HG02970 (cell line): ENCODE data around the gene PSMA5.

ENCODE experiments used
- ATAC-seq: cut with Tn5 transposase; IDR thresholded peaks from one replicate; pipeline ENCODE4 v1.9.1; 2021; ENCODE audit warnings: mild to moderate bottlenecking, moderate library complexity, moderate number of reproducible peaks; ENCODE audit not compliant: unreplicated experiment, low FRiP score

The PSMA5 gene

DNA sequence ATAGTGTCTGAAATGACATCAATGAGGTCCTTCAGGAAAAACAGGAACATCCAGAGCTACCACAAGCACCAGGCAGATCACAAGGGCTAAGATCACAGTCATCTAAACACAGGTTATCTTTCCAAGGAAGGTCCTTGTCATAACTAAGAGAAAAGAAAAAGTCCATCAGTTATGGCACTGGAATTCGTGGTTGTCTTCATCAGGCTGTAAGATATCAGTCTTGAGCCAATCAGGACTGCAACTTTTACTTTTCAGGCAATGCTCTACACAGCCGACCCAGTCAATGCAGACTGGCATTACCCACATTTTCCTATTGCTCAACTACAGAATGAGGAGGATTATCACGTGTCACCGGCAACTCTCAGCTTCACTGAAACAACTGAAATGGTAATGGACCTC lies 54.9 kb downstream of the PSMA5 start:
- no peak for ATAC-seq

DNA sequence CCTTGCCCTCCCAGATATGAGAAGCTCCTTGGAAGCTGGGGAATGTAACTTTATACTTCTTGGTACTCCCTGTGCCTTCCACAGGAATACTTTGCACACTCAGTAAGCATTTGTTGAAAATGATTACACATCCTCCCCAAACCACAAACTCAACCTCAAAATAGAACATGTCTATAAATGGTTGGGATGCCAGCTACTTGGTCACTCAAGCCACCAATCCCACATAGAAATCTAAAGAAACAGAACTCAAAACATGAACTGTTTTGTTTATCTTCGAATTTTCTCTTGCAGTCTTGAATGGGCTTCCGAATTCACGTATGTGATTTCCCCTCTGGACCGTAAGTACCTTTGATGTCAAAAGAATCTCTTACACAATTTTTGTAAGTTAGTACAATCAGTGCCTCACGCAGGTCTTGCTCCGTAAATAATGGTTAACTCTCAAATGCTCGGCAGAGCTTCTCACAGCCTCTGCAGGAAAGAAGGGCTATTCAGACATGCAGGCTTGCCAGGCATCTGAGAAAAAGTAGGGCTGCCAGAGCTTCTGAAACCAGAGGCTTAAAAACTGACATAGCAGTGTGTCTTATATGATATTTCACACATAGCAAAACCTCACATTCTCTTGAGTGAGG lies 55.4 kb downstream of the PSMA5 start:
- no peak for ATAC-seq

DNA sequence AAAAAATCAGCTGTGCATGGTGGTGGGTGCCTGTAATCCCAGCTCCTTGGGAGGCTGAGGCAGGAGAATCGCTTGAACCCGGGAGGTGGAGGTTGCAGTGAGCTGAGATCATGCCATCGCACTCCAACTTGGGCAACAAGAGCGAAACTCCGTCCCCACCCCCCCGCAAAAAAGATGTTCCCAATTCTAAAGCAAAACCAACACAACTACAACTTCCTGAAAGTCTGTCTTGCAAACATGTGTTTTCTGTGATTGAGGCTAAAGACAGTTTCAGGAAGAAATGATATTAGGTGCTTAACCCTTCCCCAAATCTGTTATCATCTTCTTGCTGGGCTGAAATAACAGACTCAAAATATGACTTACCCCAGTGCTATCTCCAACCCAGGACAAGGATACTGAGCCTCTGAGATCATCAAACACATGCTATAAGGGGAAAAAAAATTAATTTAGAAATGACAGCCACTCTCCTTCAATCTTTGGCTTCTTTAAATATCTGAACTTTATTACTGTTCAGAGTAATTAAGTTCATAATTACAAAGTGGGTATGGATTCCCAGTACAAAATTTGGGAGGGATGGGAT lies 57.0 kb downstream of the PSMA5 start:
- no peak for ATAC-seq

DNA sequence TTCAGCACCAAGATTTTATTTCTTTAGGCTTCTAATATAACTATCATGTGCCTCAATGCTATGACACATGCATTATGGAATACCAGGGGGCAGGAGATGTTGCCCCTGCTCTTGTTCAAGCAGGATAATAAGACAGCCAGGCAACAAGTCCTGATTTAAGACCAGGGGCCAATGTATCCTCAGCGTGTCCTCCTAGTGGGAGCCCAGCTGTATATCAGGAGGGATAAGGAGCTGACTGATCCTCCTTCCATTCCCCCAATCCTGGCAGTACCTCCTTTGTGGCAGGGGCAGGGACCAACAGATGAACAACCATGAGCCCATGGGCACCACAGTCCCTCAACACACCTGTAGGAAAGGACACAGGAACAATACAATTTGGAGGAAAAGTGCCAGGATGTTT lies 57.8 kb downstream of the PSMA5 start:
- no peak for ATAC-seq

DNA sequence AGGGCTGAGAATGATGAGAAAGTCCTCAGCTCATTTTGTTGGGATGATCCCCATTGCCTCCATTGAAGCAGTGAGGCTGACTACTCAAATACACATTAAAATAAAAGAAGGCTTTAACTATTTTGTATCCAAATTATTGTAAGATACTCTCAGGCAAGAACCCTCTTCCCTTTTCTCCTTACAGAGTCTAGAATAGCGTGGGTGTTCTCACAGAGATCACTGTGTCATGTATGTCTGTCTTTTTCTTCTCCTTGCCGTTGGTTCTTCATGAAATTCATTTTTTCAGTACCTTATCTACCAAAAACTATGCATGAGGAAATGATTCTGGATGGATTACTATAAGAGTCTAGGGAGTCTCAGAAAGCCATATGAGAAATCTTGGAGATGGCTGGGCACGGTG lies 58.6 kb downstream of the PSMA5 start:
- ATAC-seq, result no peak

DNA sequence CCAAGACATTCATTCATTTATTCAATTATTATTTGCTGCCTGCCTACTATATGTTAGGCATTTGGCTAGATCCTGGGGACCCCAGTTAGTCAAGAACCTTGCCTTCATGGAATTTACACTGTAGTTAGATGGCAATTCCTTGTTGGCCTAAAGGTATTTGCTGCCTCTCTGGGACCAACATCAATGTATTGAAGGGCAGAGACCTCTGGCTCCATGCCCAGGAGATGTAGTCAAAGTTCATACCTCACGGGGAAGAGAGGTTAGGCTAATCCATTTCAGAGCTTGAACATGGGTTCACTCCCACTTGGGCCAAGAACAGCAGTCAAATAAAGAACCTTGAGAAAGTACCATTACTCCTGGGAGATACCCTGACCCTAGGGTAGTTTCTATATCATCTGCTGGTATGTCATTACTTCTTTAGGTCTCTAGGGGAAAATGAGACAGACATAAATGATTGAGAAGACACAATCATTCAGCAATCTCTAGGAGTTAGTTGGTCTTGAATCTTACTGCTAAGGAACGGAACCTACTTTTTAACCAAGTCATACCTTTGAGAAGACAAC lies 60.5 kb downstream of the PSMA5 start:
- no peak for ATAC-seq

DNA sequence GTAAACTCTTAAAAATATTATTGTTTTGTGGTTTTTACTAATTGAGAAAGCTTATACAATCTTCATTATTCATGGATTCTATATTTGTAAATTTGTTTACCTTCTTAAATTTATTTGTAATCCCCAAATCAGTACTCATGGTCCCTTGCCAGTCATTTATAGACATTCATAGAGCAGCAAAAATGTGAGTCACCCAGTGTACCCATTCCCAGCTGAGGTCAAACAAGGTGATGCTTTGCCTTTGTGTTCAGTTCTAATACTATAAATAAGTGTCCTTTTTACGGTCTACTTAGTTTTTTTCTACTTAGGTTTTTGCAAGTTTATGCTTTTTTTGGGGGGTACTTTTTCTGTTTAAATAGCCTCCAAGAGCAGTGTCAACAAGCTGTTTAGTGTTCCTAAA lies 64.6 kb downstream of the PSMA5 start:
- no peak for ATAC-seq

DNA sequence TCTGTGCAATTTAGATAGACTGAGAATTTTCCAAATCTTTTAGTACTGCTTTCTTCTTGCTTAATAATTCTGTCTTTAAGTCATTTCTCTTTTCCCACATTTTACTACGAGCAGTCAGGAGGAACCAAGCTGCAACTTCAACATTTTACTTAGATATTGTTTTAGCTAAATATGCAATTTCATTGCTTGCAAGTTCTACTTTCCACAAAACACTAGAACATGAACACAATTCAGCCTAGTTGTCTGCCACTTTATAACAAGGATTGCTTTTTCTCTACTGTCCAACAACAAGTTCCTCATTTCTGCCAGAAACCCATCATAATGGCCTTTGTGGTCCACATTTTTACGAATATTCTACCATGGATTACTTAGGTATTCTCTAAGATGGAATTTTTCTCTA lies 65.2 kb downstream of the PSMA5 start:
- ATAC-seq, result no peak

DNA sequence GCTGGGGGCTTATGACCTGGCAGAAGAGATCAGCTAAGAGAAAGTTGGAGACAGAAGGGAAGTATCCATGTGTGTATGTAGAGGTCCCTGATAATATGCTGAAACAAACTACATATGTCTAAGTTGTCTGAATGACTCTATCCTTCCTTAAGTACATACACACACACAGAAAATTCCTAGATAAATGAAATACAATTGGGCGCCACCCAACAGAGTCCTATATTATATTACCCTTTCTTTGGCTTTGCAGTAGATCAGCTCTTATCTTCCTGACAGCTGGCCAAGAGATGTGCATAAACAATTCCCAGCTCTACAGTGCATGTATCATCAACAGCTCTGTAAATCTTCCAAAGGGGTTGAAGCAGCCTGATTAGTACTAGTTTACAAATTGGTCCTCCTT lies 68.6 kb downstream of the PSMA5 start:
- no peak for ATAC-seq

DNA sequence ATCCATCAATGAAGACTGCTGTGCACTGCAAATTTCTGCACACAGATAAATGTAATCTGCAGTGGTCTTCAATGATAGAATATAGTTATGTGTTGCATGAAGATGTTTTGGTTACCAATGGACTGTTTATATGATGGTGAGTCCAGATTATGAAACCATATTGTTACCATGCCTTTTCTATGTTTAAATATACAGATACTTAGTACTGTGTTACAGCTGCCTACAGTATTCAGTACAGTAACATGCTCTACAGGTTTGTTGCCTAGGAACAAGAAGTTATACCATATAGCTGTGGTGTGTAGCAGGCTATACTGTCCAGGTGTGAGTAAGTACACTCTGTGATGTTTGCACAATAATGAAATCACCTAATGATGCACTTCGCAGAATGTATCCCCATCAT lies 69.3 kb downstream of the PSMA5 start:
- no peak for ATAC-seq

DNA sequence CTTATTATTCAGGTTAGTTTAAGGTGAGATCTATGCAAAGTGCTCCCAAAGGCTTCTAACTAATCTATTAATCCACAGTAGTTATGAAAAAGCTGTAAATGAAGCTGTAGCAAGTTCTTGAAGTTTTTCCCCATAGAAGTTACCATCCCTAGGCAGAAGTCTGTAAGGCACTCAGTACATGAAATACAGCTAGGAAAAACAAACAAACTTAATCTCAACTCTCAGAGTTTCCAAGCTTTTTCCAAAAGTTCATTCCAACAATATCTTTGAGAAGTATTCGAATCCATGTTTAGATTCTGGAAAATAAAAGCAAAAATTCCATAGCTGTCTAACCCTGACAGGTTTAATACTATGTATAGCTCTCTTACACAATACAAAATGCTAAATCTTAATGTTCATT lies 69.7 kb downstream of the PSMA5 start:
- ATAC-seq, result no peak

DNA sequence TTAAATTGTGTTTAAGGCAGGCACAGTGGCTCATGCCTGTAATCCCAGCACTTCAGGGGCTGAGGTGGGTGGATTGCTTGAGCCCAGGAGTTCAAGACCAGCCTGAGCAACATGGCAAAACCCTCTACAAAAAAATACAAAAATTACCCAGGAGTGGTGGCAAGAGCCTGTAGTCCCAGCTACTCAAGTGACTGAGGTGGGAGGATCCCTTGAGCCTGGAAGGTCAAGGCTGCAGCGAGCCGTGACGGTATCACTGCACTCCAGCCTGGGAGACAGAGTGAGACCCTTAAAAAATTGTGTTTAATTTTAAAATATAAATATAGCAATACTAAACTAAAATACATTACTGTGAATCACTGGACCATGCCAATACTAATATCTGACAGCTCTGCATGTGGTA lies 71.3 kb downstream of the PSMA5 start:
- no peak for ATAC-seq

DNA sequence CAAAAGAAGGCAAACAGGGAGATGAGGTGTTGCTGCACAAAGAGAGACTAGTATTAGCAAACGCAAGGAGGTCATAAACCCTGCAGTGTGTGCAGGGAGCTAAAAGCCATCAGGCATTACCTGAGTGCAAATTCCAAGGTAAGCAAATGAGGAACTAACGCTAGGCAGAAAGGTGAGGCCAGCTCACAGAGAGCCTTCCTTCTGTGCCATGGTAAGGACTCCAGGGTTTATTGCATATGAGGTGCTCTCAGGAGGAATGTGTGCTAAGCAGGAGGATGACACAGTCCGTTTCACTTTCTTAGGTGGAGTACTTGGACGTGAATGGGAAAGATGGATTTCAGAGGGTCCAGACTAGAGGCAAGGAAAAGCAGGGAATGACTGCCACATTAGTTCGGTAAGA lies 74.8 kb downstream of the PSMA5 start:
- no peak for ATAC-seq

DNA sequence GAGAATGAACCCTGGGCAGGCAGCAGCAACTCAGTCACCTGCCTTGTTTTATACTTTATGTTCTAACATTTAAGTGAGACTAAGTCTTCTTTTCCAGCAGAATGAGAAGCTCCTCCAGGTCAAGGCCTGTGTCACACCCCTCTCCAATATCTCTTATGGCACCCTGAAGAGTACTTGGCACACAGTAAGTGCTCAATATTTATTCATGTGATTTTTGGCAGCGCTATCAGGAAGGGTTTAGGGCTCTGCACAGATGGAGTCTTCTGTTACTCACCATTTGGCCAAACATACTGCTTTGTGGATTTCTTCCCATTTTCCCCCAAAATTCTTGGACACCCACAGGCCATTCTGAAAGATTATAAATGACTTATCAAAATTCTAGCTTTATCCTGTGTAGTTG lies 75.6 kb downstream of the PSMA5 start:
- no peak for ATAC-seq

DNA sequence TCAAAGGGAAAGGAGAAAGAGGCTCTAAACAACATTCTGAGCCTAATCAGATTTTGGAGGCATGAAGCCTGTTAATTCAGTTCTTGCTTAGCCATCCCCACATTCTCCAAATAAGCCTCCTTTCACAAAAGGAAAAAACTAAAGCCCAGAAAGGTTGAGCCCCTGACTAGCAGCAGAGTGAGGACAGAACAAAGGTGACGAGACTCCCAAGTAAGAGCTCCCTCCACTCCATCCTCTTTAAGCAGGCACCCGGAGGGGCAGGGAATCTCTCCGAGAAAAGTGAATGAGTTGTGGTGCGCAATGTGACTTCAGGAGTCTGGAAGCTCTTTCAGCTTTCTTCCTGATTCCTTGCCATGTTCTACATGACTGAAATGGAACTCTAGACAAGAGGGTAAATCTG lies 76.1 kb downstream of the PSMA5 start:
- no peak for ATAC-seq
